Middle frontal gyrus (tissue), 1 donor: ENCODE data around the gene PBXIP1.

Experiments used
- DNase-seq: peaks from one replicate; pipeline ENCODE4 v3.0.0-alpha.2; 2015; ENCODE audit warnings: low spot score; ENCODE audit errors: extremely low spot score

PBXIP1 gene

GRCh38 chr1:154974102-154974807 is 18.4 kb upstream of the PBXIP1 start, which contains the start of gene CKS1B:
Gene CKS1B, plus strand, starts transcription at chr1:154974681. Its CDS starts 65 bp downstream, at chr1:154974746.
- DNase-seq: peak; percentile 99

- peak; percentile 69 for DNase-seq
Measured at GRCh38 chr1:154973344-154974101, 17.6 kb upstream of the PBXIP1 start.

- no peak for DNase-seq
Measured at GRCh38 chr1:154972517-154973343, 16.8 kb upstream of the PBXIP1 start.

GRCh38 chr1:154972213-154972516 is 16.3 kb upstream of the PBXIP1 start:
- no peak for DNase-seq

- no peak for DNase-seq
Measured at GRCh38 chr1:154971341-154971998, 15.6 kb upstream of the PBXIP1 start.

- DNase-seq: peak; percentile 91
Measured at GRCh38 chr1:154970631-154971340, 14.9 kb upstream of the PBXIP1 start, which contains the start of gene SHC1. Gene SHC1, minus strand, starts transcription at chr1:154970747. Its CDS starts 221 bp downstream, at chr1:154970526.

- DNase-seq: no peak
Measured at GRCh38 chr1:154969860-154970452, 14.1 kb upstream of the PBXIP1 start.

GRCh38 chr1:154969246-154969645 is 13.3 kb upstream of the PBXIP1 start:
- no peak for DNase-seq

- DNase-seq: no peak
Measured at GRCh38 chr1:154968731-154969130, 12.8 kb upstream of the PBXIP1 start.

GRCh38 chr1:154967331-154967950 is 11.5 kb upstream of the PBXIP1 start:
- DNase-seq: no peak

GRCh38 chr1:154966111-154966510 is 10.2 kb upstream of the PBXIP1 start:
- no peak for DNase-seq

GRCh38 chr1:154964359-154964758 is 8.5 kb upstream of the PBXIP1 start:
- DNase-seq: no peak

GRCh38 chr1:154963643-154964042 is 7.7 kb upstream of the PBXIP1 start:
- no peak for DNase-seq

GRCh38 chr1:154962795-154963330 is 7.0 kb upstream of the PBXIP1 start:
- no peak for DNase-seq

- no peak for DNase-seq
Measured at GRCh38 chr1:154962156-154962749, 6.4 kb upstream of the PBXIP1 start.

GRCh38 chr1:154961207-154962155 is 5.6 kb upstream of the PBXIP1 start, which contains the start of gene PYGO2:
Gene PYGO2, minus strand, starts transcription at chr1:154961782. Its CDS starts 206 bp downstream, at chr1:154961576.
- peak; percentile 39 for DNase-seq

GRCh38 chr1:154960446-154961136 is 4.7 kb upstream of the PBXIP1 start:
- DNase-seq: no peak
